WTC11 (cell line): ENCODE results near the gene SH3D19. TPM values are rescaled to one million over a fixed set of nuclear protein-coding genes. Genes with fewer than 3 reads are reported as not detected.
"Not testable (repeated sequence)": the region's sequence is repeated elsewhere in the genome, so short reads cannot be mapped to it uniquely, and the experiment has no call there.

Experiments
- ATAC-seq: fragments of 200-7000 bp; cut with Tn5 transposase; 2 replicates; pipeline ENCODE4 v1.10.0; 2021; ENCODE audit warnings: mild to moderate bottlenecking, moderate library complexity
- CTCF ChIA-PET: fragments of 300-600 bp; sonication (Branson Sonifier 250); formaldehyde crosslinking; loops from one replicate; lab custom pipeline; 2021; ENCODE audit warnings: antibody characterized with exemption; lab: Charles Lee
- POLR2A ChIA-PET: fragments of 350-600 bp; sonication (Branson Sonifier 250); formaldehyde crosslinking; loops from one replicate; lab custom pipeline; 2021; ENCODE audit warnings: antibody characterized with exemption; lab: Charles Lee
- DNase-seq: peaks from one replicate; pipeline ENCODE4 v3.0.0; 2021; ENCODE audit warnings: low spot score
- H3K27ac Mint-ChIP-seq: 2 replicates; pipeline ENCODE4 v1.8.0; 2021; ENCODE audit warnings: mixed read lengths
- H3K27me3 Mint-ChIP-seq: 2 replicates; pipeline ENCODE4 v1.8.0; 2021; ENCODE audit warnings: low read depth, mild to moderate bottlenecking, moderate library complexity, mixed read lengths
- H3K36me3 Mint-ChIP-seq: 2 replicates; pipeline ENCODE4 v1.8.0; 2021; ENCODE audit warnings: mixed read lengths
- H3K4me1 Mint-ChIP-seq: 2 replicates; pipeline ENCODE4 v1.8.0; 2022; ENCODE audit warnings: mixed read lengths
- H3K4me3 Mint-ChIP-seq: 2 replicates; pipeline ENCODE4 v1.8.0; 2021; ENCODE audit warnings: mild to moderate bottlenecking, moderate library complexity, mixed read lengths
- H3K9me3 Mint-ChIP-seq: 2 replicates; pipeline ENCODE4 v1.8.0; 2021; ENCODE audit warnings: mixed read lengths
- CREB1 ChIP-seq: sonication (generic); formaldehyde crosslinking; IDR thresholded peaks from 2 replicates; pipeline ENCODE4 v1.8.0; 2023; ENCODE audit warnings: mild to moderate bottlenecking, missing genetic modification reagents
- EMX1 ChIP-seq: fragments of 250-450 bp; sonication (Bioruptor Pico); IDR thresholded peaks from 2 replicates; pipeline ENCODE4 v1.8.0; 2021; ENCODE audit warnings: mild to moderate bottlenecking
- ETV6 ChIP-seq: sonication (generic); formaldehyde crosslinking; IDR thresholded peaks from 2 replicates; pipeline ENCODE4 v1.8.1; 2022; ENCODE audit warnings: mild to moderate bottlenecking, missing genetic modification reagents
- GRHL2 ChIP-seq: fragments of 250-450 bp; sonication (Bioruptor Pico); IDR thresholded peaks from 2 replicates; pipeline ENCODE4 v1.8.0; 2022; ENCODE audit warnings: mild to moderate bottlenecking, moderate library complexity; ENCODE audit not compliant: insufficient replicate concordance, severe bottlenecking
- IRF2 ChIP-seq: sonication (generic); formaldehyde crosslinking; IDR thresholded peaks from 2 replicates; pipeline ENCODE4 v1.8.0; 2022; ENCODE audit warnings: low read depth, missing genetic modification reagents, borderline replicate concordance
- JUN ChIP-seq: sonication (generic); formaldehyde crosslinking; IDR thresholded peaks from 2 replicates; pipeline ENCODE4 v1.8.0; 2023; ENCODE audit warnings: mild to moderate bottlenecking, missing genetic modification reagents
- MYBL2 ChIP-seq: sonication (generic); formaldehyde crosslinking; IDR thresholded peaks from 2 replicates; pipeline ENCODE4 v1.8.1; 2023; ENCODE audit warnings: mild to moderate bottlenecking, moderate library complexity, missing genetic modification reagents
- NFE2L1 ChIP-seq: sonication (generic); formaldehyde crosslinking; IDR thresholded peaks from 2 replicates; pipeline ENCODE4 v1.8.1; 2023; ENCODE audit warnings: missing genetic modification reagents
- TEAD1 ChIP-seq: sonication (generic); formaldehyde crosslinking; IDR thresholded peaks from 2 replicates; pipeline ENCODE4 v1.8.0; 2022; ENCODE audit warnings: mild to moderate bottlenecking, missing genetic modification reagents
- TP53 ChIP-seq: sonication (generic); formaldehyde crosslinking; IDR thresholded peaks from 2 replicates; pipeline ENCODE4 v1.8.1; 2023; ENCODE audit warnings: mild to moderate bottlenecking, missing genetic modification reagents
- ZNF232 ChIP-seq: sonication (generic); formaldehyde crosslinking; IDR thresholded peaks from 2 replicates; pipeline ENCODE4 v1.8.0; 2022; ENCODE audit warnings: mild to moderate bottlenecking, missing genetic modification reagents
- total RNA-seq: library from RNA; stranded (reverse); gene quantifications from 3 replicates; pipeline ENCODE4 v1.2.3, GENCODE V29; 2021
- TF ChIP-seq, protein P1 (sequence below): fragments of 250-450 bp; sonication (Bioruptor Pico); IDR thresholded peaks from 2 replicates; pipeline ENCODE4 v2.1.2; 2022; ENCODE audit warnings: mild to moderate bottlenecking, moderate library complexity
- TF ChIP-seq, protein P2 (sequence below): fragments of 200-600 bp; IDR thresholded peaks from 2 replicates; pipeline ENCODE4 v1.8.0; 2022; ENCODE audit warnings: antibody characterized with exemption
- TF ChIP-seq, protein P3 (sequence below): sonication (generic); formaldehyde crosslinking; IDR thresholded peaks from 2 replicates; pipeline ENCODE4 v1.8.1; 2022; ENCODE audit warnings: low read depth, mild to moderate bottlenecking, moderate library complexity, missing genetic modification reagents, borderline replicate concordance
- TF ChIP-seq, protein P4 (sequence below): sonication (generic); formaldehyde crosslinking; conservative IDR thresholded peaks from 2 replicates; pipeline ENCODE4 v1.8.1; 2023; ENCODE audit warnings: mild to moderate bottlenecking, low read depth, missing genetic modification reagents, moderate library complexity
- TF ChIP-seq, protein P5 (sequence below): fragments of 250-450 bp; sonication (Bioruptor Pico); IDR thresholded peaks from 2 replicates; pipeline ENCODE4 v1.9.0; 2021; ENCODE audit warnings: moderate library complexity, mild to moderate bottlenecking, inconsistent platforms, borderline replicate concordance
- TF ChIP-seq, protein P6 (sequence below): fragments of 250-450 bp; sonication (Bioruptor Pico); IDR thresholded peaks from 2 replicates; pipeline ENCODE4 v1.9.0; 2021; ENCODE audit warnings: mild to moderate bottlenecking
- TF ChIP-seq, protein P7 (sequence below): sonication (generic); formaldehyde crosslinking; IDR thresholded peaks from 2 replicates; pipeline ENCODE4 v1.8.0; 2022; ENCODE audit warnings: mild to moderate bottlenecking, missing genetic modification reagents
- TF ChIP-seq, protein P8 (sequence below): sonication (generic); formaldehyde crosslinking; IDR thresholded peaks from 2 replicates; pipeline ENCODE4 v1.8.0; 2022; ENCODE audit warnings: mild to moderate bottlenecking, missing genetic modification reagents

SH3D19 gene
- total RNA-seq, 1 experiment from 2014 or later = 41.6 TPM

DNA sequence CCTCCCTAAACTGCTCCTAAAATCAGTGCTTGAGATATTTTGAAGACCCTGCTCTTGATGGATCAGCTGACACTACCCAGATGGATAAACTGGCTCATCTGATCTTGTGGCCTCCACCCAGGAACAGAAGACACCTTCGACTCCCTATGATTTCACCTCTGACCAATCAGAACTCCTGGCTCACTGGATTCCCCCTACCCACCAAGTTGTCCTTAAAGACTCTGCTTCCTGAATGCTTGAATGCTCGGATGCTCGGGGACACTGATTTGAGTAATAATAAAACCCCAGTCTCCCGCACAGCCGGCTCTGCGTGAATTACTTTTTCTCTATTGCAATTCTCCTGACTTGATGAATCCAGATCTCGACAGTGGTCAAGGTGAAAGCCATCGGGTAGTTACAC is 237.9 kb downstream of the SH3D19 start:
- Mint-ChIP-seq H3K9me3 (no peaks in the 10 kb centered on the region), H3K36me3 (no peaks in the 10 kb centered on the region), H3K27ac (no peak overlapping the region), H3K4me1 (peaks cover 15% of the 10 kb centered on the region), H3K27me3 (no peaks in the 10 kb centered on the region), H3K4me3 (no peak overlapping the region)
- ChIA-PET CTCF (no interaction called here), POLR2A (no interaction called here)
- DNase-seq (no peak), ATAC-seq (peak; percentile 80)
- no peak for TF ChIP-seq EMX1 (CRISPR knock-in tag)
- no peak for TF ChIP-seq ETV6 (CRISPR knock-in tag)
- TF ChIP-seq GRHL2 (CRISPR knock-in tag) = no peak
- TF ChIP-seq NFE2L1 (CRISPR knock-in tag) = no peak

DNA sequence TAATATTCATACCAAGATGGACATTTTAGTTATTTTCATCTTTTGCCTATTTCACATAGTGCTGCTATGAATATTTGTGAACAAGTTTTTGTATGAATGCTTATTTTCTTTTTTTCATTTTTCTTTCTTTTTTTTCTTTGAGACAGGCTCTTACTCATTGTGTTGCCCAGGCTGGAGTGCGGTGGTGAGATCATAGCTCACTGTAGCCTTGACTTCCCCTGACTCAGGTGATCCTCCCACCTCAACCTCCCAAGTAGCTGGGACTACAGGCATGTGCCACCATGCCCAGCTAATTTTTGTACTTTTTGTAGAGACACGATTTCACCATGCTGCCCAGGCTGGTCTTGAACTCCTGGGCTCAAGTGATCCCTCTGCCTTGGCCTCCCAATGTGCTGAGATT is 247.4 kb downstream of the SH3D19 start:
- H3K9me3 Mint-ChIP-seq, DNase-seq, H3K4me1 Mint-ChIP-seq, H3K36me3 Mint-ChIP-seq, POLR2A ChIA-PET, CTCF ChIA-PET, H3K27me3 Mint-ChIP-seq, ATAC-seq, H3K27ac Mint-ChIP-seq, H3K4me3 Mint-ChIP-seq: not testable (repeated sequence)

DNA sequence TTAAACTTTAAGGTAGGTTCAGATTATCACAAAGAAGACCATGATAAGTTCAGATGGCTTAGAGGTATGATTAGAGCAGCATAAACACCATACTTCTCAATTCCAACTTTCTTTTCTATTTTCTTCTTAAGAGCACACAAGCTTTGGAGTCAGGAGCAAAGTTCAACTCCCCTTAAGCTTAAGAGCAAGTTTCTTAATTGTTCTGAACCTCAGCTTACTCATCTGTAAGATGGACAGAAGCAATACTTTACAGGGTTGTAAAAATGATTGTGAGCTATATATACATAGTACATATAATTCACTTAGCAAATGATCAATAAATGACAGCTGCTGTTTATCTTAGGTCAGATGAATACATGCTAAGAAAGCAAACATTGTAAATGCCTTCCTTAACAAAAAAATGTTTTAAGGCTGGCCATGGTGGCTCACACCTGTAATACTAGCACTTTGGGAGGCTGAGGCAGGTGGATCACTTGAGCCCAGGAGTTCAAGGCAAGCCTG is 250.9 kb downstream of the SH3D19 start:
- Mint-ChIP-seq H3K9me3 (no peaks in the 10 kb centered on the region), H3K4me3 (no peak overlapping the region), H3K27me3 (no peaks in the 10 kb centered on the region), H3K4me1 (no peaks in the 10 kb centered on the region), H3K36me3 (no peaks in the 10 kb centered on the region), H3K27ac (no peak overlapping the region)
- ChIA-PET CTCF (no interaction called here), POLR2A (no interaction called here)
- no peak for DNase-seq
- ATAC-seq = no peak
- TF ChIP-seq, protein P1, sequence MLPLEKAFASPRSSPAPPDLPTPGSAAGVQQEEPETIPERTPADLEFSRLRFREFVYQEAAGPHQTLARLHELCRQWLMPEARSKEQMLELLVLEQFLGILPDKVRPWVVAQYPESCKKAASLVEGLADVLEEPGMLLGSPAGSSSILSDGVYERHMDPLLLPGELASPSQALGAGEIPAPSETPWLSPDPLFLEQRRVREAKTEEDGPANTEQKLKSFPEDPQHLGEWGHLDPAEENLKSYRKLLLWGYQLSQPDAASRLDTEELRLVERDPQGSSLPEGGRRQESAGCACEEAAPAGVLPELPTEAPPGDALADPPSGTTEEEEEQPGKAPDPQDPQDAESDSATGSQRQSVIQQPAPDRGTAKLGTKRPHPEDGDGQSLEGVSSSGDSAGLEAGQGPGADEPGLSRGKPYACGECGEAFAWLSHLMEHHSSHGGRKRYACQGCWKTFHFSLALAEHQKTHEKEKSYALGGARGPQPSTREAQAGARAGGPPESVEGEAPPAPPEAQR (CRISPR knock-in tag) = no peak
- TF ChIP-seq JUN (CRISPR knock-in tag) (no peak), IRF2 (CRISPR knock-in tag) (no peak), CREB1 (CRISPR knock-in tag) (no peak), MYBL2 (CRISPR knock-in tag) (no peak), TP53 (CRISPR knock-in tag) (no peak), ZNF232 (CRISPR knock-in tag) (no peak), TEAD1 (CRISPR knock-in tag) (no peak)
- TF ChIP-seq, protein P2, sequence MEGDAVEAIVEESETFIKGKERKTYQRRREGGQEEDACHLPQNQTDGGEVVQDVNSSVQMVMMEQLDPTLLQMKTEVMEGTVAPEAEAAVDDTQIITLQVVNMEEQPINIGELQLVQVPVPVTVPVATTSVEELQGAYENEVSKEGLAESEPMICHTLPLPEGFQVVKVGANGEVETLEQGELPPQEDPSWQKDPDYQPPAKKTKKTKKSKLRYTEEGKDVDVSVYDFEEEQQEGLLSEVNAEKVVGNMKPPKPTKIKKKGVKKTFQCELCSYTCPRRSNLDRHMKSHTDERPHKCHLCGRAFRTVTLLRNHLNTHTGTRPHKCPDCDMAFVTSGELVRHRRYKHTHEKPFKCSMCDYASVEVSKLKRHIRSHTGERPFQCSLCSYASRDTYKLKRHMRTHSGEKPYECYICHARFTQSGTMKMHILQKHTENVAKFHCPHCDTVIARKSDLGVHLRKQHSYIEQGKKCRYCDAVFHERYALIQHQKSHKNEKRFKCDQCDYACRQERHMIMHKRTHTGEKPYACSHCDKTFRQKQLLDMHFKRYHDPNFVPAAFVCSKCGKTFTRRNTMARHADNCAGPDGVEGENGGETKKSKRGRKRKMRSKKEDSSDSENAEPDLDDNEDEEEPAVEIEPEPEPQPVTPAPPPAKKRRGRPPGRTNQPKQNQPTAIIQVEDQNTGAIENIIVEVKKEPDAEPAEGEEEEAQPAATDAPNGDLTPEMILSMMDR = no peak
- TF ChIP-seq, protein P3, sequence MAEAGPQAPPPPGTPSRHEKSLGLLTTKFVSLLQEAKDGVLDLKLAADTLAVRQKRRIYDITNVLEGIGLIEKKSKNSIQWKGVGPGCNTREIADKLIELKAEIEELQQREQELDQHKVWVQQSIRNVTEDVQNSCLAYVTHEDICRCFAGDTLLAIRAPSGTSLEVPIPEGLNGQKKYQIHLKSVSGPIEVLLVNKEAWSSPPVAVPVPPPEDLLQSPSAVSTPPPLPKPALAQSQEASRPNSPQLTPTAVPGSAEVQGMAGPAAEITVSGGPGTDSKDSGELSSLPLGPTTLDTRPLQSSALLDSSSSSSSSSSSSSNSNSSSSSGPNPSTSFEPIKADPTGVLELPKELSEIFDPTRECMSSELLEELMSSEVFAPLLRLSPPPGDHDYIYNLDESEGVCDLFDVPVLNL (CRISPR knock-in tag) = no peak
- TF ChIP-seq, protein P4, sequence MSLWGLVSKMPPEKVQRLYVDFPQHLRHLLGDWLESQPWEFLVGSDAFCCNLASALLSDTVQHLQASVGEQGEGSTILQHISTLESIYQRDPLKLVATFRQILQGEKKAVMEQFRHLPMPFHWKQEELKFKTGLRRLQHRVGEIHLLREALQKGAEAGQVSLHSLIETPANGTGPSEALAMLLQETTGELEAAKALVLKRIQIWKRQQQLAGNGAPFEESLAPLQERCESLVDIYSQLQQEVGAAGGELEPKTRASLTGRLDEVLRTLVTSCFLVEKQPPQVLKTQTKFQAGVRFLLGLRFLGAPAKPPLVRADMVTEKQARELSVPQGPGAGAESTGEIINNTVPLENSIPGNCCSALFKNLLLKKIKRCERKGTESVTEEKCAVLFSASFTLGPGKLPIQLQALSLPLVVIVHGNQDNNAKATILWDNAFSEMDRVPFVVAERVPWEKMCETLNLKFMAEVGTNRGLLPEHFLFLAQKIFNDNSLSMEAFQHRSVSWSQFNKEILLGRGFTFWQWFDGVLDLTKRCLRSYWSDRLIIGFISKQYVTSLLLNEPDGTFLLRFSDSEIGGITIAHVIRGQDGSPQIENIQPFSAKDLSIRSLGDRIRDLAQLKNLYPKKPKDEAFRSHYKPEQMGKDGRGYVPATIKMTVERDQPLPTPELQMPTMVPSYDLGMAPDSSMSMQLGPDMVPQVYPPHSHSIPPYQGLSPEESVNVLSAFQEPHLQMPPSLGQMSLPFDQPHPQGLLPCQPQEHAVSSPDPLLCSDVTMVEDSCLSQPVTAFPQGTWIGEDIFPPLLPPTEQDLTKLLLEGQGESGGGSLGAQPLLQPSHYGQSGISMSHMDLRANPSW (CRISPR knock-in tag) = no peak
- TF ChIP-seq, protein P5, sequence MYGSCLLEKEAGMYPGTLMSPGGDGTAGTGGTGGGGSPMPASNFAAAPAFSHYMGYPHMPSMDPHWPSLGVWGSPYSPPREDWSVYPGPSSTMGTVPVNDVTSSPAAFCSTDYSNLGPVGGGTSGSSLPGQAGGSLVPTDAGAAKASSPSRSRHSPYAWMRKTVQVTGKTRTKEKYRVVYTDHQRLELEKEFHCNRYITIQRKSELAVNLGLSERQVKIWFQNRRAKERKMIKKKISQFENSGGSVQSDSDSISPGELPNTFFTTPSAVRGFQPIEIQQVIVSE = no peak
- TF ChIP-seq, protein P6, sequence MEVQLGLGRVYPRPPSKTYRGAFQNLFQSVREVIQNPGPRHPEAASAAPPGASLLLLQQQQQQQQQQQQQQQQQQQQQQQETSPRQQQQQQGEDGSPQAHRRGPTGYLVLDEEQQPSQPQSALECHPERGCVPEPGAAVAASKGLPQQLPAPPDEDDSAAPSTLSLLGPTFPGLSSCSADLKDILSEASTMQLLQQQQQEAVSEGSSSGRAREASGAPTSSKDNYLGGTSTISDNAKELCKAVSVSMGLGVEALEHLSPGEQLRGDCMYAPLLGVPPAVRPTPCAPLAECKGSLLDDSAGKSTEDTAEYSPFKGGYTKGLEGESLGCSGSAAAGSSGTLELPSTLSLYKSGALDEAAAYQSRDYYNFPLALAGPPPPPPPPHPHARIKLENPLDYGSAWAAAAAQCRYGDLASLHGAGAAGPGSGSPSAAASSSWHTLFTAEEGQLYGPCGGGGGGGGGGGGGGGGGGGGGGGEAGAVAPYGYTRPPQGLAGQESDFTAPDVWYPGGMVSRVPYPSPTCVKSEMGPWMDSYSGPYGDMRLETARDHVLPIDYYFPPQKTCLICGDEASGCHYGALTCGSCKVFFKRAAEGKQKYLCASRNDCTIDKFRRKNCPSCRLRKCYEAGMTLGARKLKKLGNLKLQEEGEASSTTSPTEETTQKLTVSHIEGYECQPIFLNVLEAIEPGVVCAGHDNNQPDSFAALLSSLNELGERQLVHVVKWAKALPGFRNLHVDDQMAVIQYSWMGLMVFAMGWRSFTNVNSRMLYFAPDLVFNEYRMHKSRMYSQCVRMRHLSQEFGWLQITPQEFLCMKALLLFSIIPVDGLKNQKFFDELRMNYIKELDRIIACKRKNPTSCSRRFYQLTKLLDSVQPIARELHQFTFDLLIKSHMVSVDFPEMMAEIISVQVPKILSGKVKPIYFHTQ (CRISPR knock-in tag) = no peak
- TF ChIP-seq, protein P7, sequence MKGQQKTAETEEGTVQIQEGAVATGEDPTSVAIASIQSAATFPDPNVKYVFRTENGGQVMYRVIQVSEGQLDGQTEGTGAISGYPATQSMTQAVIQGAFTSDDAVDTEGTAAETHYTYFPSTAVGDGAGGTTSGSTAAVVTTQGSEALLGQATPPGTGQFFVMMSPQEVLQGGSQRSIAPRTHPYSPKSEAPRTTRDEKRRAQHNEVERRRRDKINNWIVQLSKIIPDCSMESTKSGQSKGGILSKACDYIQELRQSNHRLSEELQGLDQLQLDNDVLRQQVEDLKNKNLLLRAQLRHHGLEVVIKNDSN (CRISPR knock-in tag) = no peak
- TF ChIP-seq, protein P8, sequence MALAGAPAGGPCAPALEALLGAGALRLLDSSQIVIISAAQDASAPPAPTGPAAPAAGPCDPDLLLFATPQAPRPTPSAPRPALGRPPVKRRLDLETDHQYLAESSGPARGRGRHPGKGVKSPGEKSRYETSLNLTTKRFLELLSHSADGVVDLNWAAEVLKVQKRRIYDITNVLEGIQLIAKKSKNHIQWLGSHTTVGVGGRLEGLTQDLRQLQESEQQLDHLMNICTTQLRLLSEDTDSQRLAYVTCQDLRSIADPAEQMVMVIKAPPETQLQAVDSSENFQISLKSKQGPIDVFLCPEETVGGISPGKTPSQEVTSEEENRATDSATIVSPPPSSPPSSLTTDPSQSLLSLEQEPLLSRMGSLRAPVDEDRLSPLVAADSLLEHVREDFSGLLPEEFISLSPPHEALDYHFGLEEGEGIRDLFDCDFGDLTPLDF (CRISPR knock-in tag) = no peak
